Naive B cell (primary cell): ENCODE data around the gene ALCAM. TPM values are rescaled to one million over a fixed set of nuclear protein-coding genes. Genes with fewer than 3 reads are reported as not detected.
"Not testable (repeated sequence)": the region's sequence is repeated elsewhere in the genome, so short reads cannot be mapped to it uniquely, and the experiment has no call there.

ENCODE experiments used
- ATAC-seq, 2 donors: fragments of 150-1000 bp; cut with Tn5 transposase; 2 replicates each; pipeline ENCODE4 v1.10.0; 2021; ENCODE audit warnings: low read depth in 2 of 2, mild to moderate bottlenecking in 2 of 2, moderate library complexity in 2 of 2
- DNase-seq: peaks from one replicate; pipeline ENCODE4 v3.0.0; 2022
- H3K27ac Mint-ChIP-seq, 6 donors: one replicate each; pipeline ENCODE4 v1.8.0; 2020 to 2022; ENCODE audit warnings: mild to moderate bottlenecking in 6 of 6, mixed read lengths in 6 of 6, moderate library complexity in 5 of 6, inconsistent platforms in 2 of 6
- H3K27me3 Mint-ChIP-seq, 3 donors: one replicate each; pipeline ENCODE4 v1.8.0; 2021 to 2022; ENCODE audit warnings: mixed read lengths in 3 of 3, mild to moderate bottlenecking in 1 of 3
- H3K36me3 Mint-ChIP-seq, 2 donors: one replicate each; pipeline ENCODE4 v1.8.0; 2020 to 2022; ENCODE audit warnings: mixed read lengths in 2 of 2, inconsistent platforms in 1 of 2, mild to moderate bottlenecking in 1 of 2
- H3K4me1 Mint-ChIP-seq, 3 donors: one replicate each; pipeline ENCODE4 v1.8.0; 2020 to 2022; ENCODE audit warnings: mixed read lengths in 3 of 3, inconsistent platforms in 1 of 3, mild to moderate bottlenecking in 1 of 3, moderate library complexity in 1 of 3
- H3K4me3 Mint-ChIP-seq, 8 donors: one replicate each; pipeline ENCODE4 v1.8.0; 2020 to 2022; ENCODE audit warnings: mild to moderate bottlenecking in 8 of 8, mixed read lengths in 8 of 8, moderate library complexity in 8 of 8, inconsistent platforms in 2 of 8
- H3K9me3 Mint-ChIP-seq, 7 donors: one replicate each; pipeline ENCODE4 v1.8.0; 2020 to 2022; ENCODE audit warnings: mixed read lengths in 7 of 7, mild to moderate bottlenecking in 5 of 7, inconsistent platforms in 2 of 7, moderate library complexity in 1 of 7
- polyA plus RNA-seq, 6 donors: library from polyadenylated mRNA; unstranded; fragments of 300-500 nt; fragmentation: Illumina TruSeq; gene quantifications; one replicate each; pipeline ENCODE4 v1.2.3, GENCODE V29; 2021; ENCODE audit warnings: low read depth in 6 of 6

ALCAM gene
- polyA plus RNA-seq, 6 donors from 2014 or later, result 14.1 to 22.5 (median 18.1) TPM

GRCh38 chr3:105598042-105598796, 231.5 kb downstream of the ALCAM start:
- H3K4me3 Mint-ChIP-seq, result no peak overlapping the region
- no peaks in the 10 kb centered on the region for H3K4me1 Mint-ChIP-seq
- no peaks in the 10 kb centered on the region for H3K36me3 Mint-ChIP-seq
- H3K27ac Mint-ChIP-seq, result no peak overlapping the region
- peaks cover 0 to 2% (median 0%) of the 10 kb centered on the region in 7 donors for H3K9me3 Mint-ChIP-seq
- ATAC-seq (no peak), DNase-seq (no peak)
- H3K27me3 Mint-ChIP-seq, result peaks cover 0 to 5% (median 0%) of the 10 kb centered on the region in 3 donors

- DNase-seq (no peak), ATAC-seq (no peak)
- Mint-ChIP-seq H3K27ac (no peak overlapping the region), H3K27me3 (peaks cover 0 to 5% (median 0%) of the 10 kb centered on the region in 3 donors), H3K4me3 (no peak overlapping the region), H3K4me1 (no peaks in the 10 kb centered on the region), H3K9me3 (peaks cover 0 to 2% (median 0%) of the 10 kb centered on the region in 7 donors), H3K36me3 (no peaks in the 10 kb centered on the region)
Observed at GRCh38 chr3:105599350-105599749, 232.6 kb downstream of the ALCAM start.

- H3K36me3 Mint-ChIP-seq, H3K4me1 Mint-ChIP-seq, H3K27me3 Mint-ChIP-seq, H3K4me3 Mint-ChIP-seq, H3K27ac Mint-ChIP-seq, H3K9me3 Mint-ChIP-seq, ATAC-seq, DNase-seq: not testable (repeated sequence)
Observed at GRCh38 chr3:105601756-105602155, 235.0 kb downstream of the ALCAM start.

- not testable (repeated sequence) for ATAC-seq, H3K27ac Mint-ChIP-seq
Observed at GRCh38 chr3:105602286-105602685, 235.6 kb downstream of the ALCAM start.

GRCh38 chr3:105603516-105603915, 236.8 kb downstream of the ALCAM start:
- H3K36me3 Mint-ChIP-seq, H3K4me3 Mint-ChIP-seq, ATAC-seq, H3K4me1 Mint-ChIP-seq, H3K9me3 Mint-ChIP-seq, H3K27ac Mint-ChIP-seq, DNase-seq, H3K27me3 Mint-ChIP-seq: not testable (repeated sequence)

More at GRCh38 chr3:105602286-105602685, 235.6 kb downstream of the ALCAM start:
- not testable (repeated sequence) for H3K4me1 Mint-ChIP-seq, DNase-seq, H3K36me3 Mint-ChIP-seq, H3K27me3 Mint-ChIP-seq, H3K9me3 Mint-ChIP-seq, H3K4me3 Mint-ChIP-seq

DNA sequence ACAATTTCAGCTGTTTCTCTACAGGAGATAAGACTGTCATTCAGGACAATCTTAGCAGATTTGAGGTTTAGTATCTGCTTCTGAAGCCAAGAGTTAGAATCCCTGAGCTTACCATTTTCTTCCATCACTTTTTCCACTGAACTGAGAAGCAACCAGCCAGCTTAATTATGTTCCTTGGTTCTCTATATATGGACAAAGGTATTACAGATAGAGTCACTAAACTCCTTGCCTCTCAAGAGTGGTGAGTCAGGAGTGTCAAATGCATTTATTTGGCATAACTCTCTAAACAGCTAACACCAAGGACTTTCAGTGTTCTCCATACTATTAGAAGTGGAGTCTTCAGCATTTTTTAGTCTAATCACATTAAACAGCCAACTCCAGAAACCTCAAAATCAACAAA, 239.3 kb downstream of the ALCAM start:
- ATAC-seq (no peak), DNase-seq (no peak)
- peaks cover 0 to 2% (median 0%) of the 10 kb centered on the region in 7 donors for H3K9me3 Mint-ChIP-seq
- no peak overlapping the region for H3K4me3 Mint-ChIP-seq
- H3K36me3 Mint-ChIP-seq, result no peaks in the 10 kb centered on the region
- H3K27me3 Mint-ChIP-seq, result peaks cover 0 to 9% (median 8%) of the 10 kb centered on the region in 3 donors
- no peak overlapping the region for H3K27ac Mint-ChIP-seq
- no peaks in the 10 kb centered on the region for H3K4me1 Mint-ChIP-seq

DNA sequence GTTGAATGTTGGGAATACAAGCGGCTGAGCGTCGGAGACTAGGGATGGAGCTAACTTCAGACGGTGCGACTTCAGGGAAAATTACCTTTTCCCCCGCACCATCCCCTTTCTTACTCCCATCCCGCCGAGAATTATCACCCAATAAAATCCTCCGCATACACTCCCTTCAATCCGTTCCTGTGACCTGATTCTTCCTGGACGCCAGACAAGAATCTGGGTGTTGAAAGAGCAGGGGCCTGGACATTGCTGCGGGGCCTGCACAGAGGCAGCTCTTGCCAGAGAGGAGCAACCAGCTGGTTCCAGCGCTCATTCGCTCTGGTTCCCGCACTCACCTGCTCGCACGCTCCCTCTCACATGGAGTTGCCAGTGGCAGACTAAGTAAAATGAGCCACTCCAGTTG, 241.9 kb downstream of the ALCAM start:
- Mint-ChIP-seq H3K4me3 (no peak overlapping the region), H3K36me3 (no peaks in the 10 kb centered on the region), H3K4me1 (no peaks in the 10 kb centered on the region), H3K27me3 (peaks cover 0 to 9% (median 8%) of the 10 kb centered on the region in 3 donors), H3K9me3 (peaks cover 0 to 2% (median 0%) of the 10 kb centered on the region in 7 donors), H3K27ac (peak overlapping the region in 1 of 6 donors; percentile 73)
- no peak for ATAC-seq
- DNase-seq, result no peak

DNA sequence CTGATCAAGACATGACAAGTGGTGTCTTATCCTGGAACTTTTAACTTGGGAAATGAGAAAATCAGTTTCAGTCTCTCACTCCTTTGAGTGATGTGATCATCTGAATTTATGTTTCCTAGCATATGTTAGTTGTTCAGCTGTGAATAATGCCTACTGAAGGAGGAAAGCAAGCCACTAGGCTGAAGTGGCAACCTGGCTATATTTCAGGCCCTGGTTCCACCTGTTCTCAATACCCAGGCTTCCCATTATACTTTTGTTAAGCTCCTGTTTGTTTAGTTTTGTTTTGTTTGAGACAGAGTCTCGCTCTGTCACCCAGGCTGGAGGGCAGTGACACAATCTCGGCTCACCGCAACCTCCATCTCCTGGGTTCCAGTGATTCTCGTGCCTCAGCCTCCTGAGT, 243.8 kb downstream of the ALCAM start:
- H3K36me3 Mint-ChIP-seq, result no peaks in the 10 kb centered on the region
- no peak overlapping the region for H3K4me3 Mint-ChIP-seq
- peaks cover 0 to 2% (median 0%) of the 10 kb centered on the region in 7 donors for H3K9me3 Mint-ChIP-seq
- H3K27ac Mint-ChIP-seq, result no peak overlapping the region
- no peaks in the 10 kb centered on the region for H3K4me1 Mint-ChIP-seq
- ATAC-seq (no peak), DNase-seq (no peak)
- H3K27me3 Mint-ChIP-seq, result peaks cover 0 to 16% (median 9%) of the 10 kb centered on the region in 3 donors

- Mint-ChIP-seq H3K4me3 (no peak overlapping the region), H3K27me3 (peaks cover 0 to 16% (median 9%) of the 10 kb centered on the region in 3 donors), H3K9me3 (peaks cover 0 to 2% (median 0%) of the 10 kb centered on the region in 7 donors), H3K4me1 (no peaks in the 10 kb centered on the region), H3K36me3 (no peaks in the 10 kb centered on the region), H3K27ac (no peak overlapping the region)
- DNase-seq (no peak), ATAC-seq (no peak)
Observed at GRCh38 chr3:105611304-105612192, 244.8 kb downstream of the ALCAM start.

DNA sequence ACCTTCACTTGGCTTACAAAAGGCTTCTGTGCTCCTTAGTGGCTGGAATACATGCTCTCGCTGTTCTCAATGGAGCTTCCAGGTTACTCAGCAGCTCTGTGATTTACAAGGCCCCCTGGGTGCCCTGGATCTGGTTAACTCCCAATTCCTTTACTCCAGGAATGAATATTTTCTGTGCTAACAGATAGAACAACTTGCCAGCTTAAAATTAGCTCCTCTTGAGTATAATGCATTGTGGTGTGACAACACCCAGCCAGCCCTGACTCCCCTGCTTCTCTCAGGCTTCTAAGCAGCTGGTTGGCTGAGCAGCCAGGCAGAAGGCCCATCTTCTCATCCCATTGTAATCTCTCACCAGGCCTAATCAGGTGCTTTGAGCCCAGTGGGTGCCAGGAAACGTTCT, 246.4 kb downstream of the ALCAM start:
- Mint-ChIP-seq H3K36me3 (no peaks in the 10 kb centered on the region), H3K27me3 (peaks cover 0 to 16% (median 9%) of the 10 kb centered on the region in 3 donors), H3K27ac (peak overlapping the region in 1 of 6 donors; percentile 82), H3K4me3 (no peak overlapping the region), H3K4me1 (no peaks in the 10 kb centered on the region), H3K9me3 (peaks cover 0 to 2% (median 0%) of the 10 kb centered on the region in 7 donors)
- ATAC-seq (no peak), DNase-seq (no peak)

DNA sequence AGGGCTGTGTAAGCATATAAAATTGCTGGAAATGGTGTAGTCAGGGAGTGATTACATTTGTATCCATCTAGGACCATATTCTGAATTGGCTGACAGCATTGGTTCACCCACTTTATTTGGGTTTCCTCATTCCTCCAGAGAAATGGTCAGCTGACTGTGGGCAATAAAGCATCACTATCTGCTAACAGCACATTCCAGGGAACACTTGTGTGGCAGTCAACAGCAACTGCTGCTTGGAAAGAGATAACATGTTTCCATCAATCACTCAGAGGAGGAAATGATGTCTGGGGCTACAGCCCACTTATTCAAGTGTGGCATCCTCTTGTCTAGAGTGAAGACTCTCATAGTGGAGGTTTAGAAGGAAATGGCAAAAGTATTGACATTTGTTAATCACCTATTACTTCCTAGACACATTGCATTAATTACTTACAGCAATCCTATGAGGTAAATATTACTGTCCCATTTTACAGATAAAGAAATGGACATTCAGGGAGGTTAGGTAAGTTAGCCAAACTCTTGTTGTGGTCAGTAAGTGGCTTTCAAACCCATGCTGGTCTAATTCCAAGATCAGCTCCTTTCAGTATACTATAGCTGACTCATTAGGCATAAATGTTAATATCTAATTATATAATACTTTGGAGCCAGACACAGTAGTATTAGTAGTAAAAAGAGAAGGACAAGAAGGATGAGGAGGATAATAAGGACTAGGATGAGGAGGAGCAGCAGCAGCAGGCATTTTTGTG, 247.8 kb downstream of the ALCAM start:
- no peaks in the 10 kb centered on the region for H3K4me1 Mint-ChIP-seq
- ATAC-seq (no peak), DNase-seq (no peak)
- no peak overlapping the region for H3K27ac Mint-ChIP-seq
- H3K9me3 Mint-ChIP-seq, result no peaks in the 10 kb centered on the region
- no peak overlapping the region for H3K4me3 Mint-ChIP-seq
- peaks cover 0 to 8% (median 0%) of the 10 kb centered on the region in 3 donors for H3K27me3 Mint-ChIP-seq
- H3K36me3 Mint-ChIP-seq, result no peaks in the 10 kb centered on the region

GRCh38 chr3:105615814-105616213, 249.1 kb downstream of the ALCAM start:
- H3K9me3 Mint-ChIP-seq, result no peaks in the 10 kb centered on the region
- ATAC-seq, result no peak

More at GRCh38 chr3:105615814-105616213, 249.1 kb downstream of the ALCAM start:
- no peak overlapping the region for H3K27ac Mint-ChIP-seq
- DNase-seq, result no peak
- H3K27me3 Mint-ChIP-seq, result peaks cover 0 to 8% (median 0%) of the 10 kb centered on the region in 3 donors
- H3K4me1 Mint-ChIP-seq, result no peaks in the 10 kb centered on the region
- no peaks in the 10 kb centered on the region for H3K36me3 Mint-ChIP-seq
- H3K4me3 Mint-ChIP-seq, result no peak overlapping the region
